Urinary bladder (tissue), 2 donors: ENCODE data around the gene MRPS7. TPM values are rescaled to one million over a fixed set of nuclear protein-coding genes. Genes with fewer than 3 reads are reported as not detected.

Experiments used
- polyA plus RNA-seq: library from polyadenylated mRNA; stranded (reverse); fragments of 200-250 nt; gene quantifications from one replicate; pipeline ENCODE4 v1.2.3, GENCODE V29; 2013
- total RNA-seq: library from RNA; depleted of rRNA; stranded (reverse); fragments of >200 nt; gene quantifications from one replicate; pipeline ENCODE4 v1.2.3, GENCODE V29; 2014
- donor health status: healthy.

MRPS7 gene
- total and polyA plus RNA-seq, 2 donors: 27.0 to 51.8 TPM

Other genes with a start within 250 kb of the MRPS7 start
- gene MRPL58, start 249.2 kb upstream of the MRPS7 start, total RNA-seq: 14.5 TPM
- 38.7 TPM for gene MRPL58, start 249.2 kb upstream of the MRPS7 start, polyA plus RNA-seq
- 136 TPM for gene ATP5PD, start 214.9 kb upstream of the MRPS7 start, total RNA-seq
- gene ATP5PD, start 214.9 kb upstream of the MRPS7 start, polyA plus RNA-seq: 334 TPM
- gene KCTD2, start 214.7 kb upstream of the MRPS7 start, total RNA-seq: 15.4 TPM
- gene KCTD2, start 214.7 kb upstream of the MRPS7 start, polyA plus RNA-seq: 29.1 TPM
- 17.6 TPM for gene SLC16A5, start 173.9 kb upstream of the MRPS7 start, total RNA-seq
- gene SLC16A5, start 173.9 kb upstream of the MRPS7 start, polyA plus RNA-seq: 13.2 TPM
- 2.5 TPM for gene ARMC7, start 151.9 kb upstream of the MRPS7 start, total RNA-seq
- gene ARMC7, start 151.9 kb upstream of the MRPS7 start, polyA plus RNA-seq: 9.6 TPM
- gene NT5C, start 130.1 kb upstream of the MRPS7 start, total RNA-seq: 29.8 TPM
- 82.1 TPM for gene NT5C, start 130.1 kb upstream of the MRPS7 start, polyA plus RNA-seq
- gene JPT1, start 107.4 kb upstream of the MRPS7 start, total RNA-seq: 49.8 TPM
- gene JPT1, start 107.4 kb upstream of the MRPS7 start, polyA plus RNA-seq: 43.9 TPM
- gene SUMO2, start 78.9 kb upstream of the MRPS7 start, total RNA-seq: 150 TPM
- 98.3 TPM for gene SUMO2, start 78.9 kb upstream of the MRPS7 start, polyA plus RNA-seq
- gene NUP85, start 56.2 kb upstream of the MRPS7 start, total RNA-seq: 36.6 TPM
- 40.2 TPM for gene NUP85, start 56.2 kb upstream of the MRPS7 start, polyA plus RNA-seq
- gene GGA3, start 273 bp upstream of the MRPS7 start, total RNA-seq: 15.5 TPM
- gene GGA3, start 273 bp upstream of the MRPS7 start, polyA plus RNA-seq: 29.7 TPM
- 9.0 TPM for gene MIF4GD, start 9.4 kb downstream of the MRPS7 start, total RNA-seq
- gene MIF4GD, start 9.4 kb downstream of the MRPS7 start, polyA plus RNA-seq: 42.9 TPM
- 5.2 TPM for gene SLC25A19, start 27.6 kb downstream of the MRPS7 start, total RNA-seq
- gene SLC25A19, start 27.6 kb downstream of the MRPS7 start, polyA plus RNA-seq: 10.1 TPM
- 63.1 TPM for gene GRB2, start 143.8 kb downstream of the MRPS7 start, total RNA-seq
- gene GRB2, start 143.8 kb downstream of the MRPS7 start, polyA plus RNA-seq: 93.9 TPM
- gene TMEM94, start 194.8 kb downstream of the MRPS7 start, total RNA-seq: 24.9 TPM
- gene TMEM94, start 194.8 kb downstream of the MRPS7 start, polyA plus RNA-seq: 45.8 TPM